Keratinocyte (primary cell): ENCODE results near the gene LDLRAP1. TPM values are rescaled to one million over a fixed set of nuclear protein-coding genes. Genes with fewer than 3 reads are reported as not detected.

Source experiments
- DNase-seq: peaks from one replicate; pipeline ENCODE4 v3.0.0-alpha.2; 2011; ENCODE audit warnings: low read depth, missing footprints, low spot score
- FAIRE-seq: peaks from 2 replicates; lab custom pipeline; 2011; peaks lifted over from hg19 to GRCh38; lab: Jason Lieb, UNC
- H2AFZ ChIP-seq: 2 replicates; pipeline ENCODE4 v1.6.0; 2012; ENCODE audit warnings: low read length, control low read depth, inconsistent platforms; ENCODE audit not compliant: control insufficient read depth
- H3K27ac ChIP-seq: 2 replicates; pipeline ENCODE4 v1.5.1; 2011; ENCODE audit warnings: low read length; ENCODE audit not compliant: control insufficient read depth, insufficient read depth
- H3K27me3 ChIP-seq: 3 replicates; pipeline ENCODE4 v1.6.0; 2011; ENCODE audit warnings: low read length; ENCODE audit not compliant: control insufficient read depth, insufficient read depth; ENCODE audit errors: extremely low read depth
- H3K36me3 ChIP-seq, 2 experiments: 2 replicates in 1 of 2; 3 replicates in 1 of 2; pipeline ENCODE4 v1.5.1; 2011; ENCODE audit warnings: low read length in 2 of 2, mild to moderate bottlenecking in 1 of 2; ENCODE audit not compliant: control insufficient read depth in 2 of 2, insufficient read depth in 2 of 2; ENCODE audit errors: extremely low read depth in 1 of 2
- H3K4me1 ChIP-seq: 3 replicates; pipeline ENCODE4 v1.5.1; 2011; ENCODE audit warnings: low read length; ENCODE audit not compliant: control insufficient read depth, insufficient read depth; ENCODE audit errors: extremely low read depth
- H3K4me2 ChIP-seq: 3 replicates; pipeline ENCODE4 v1.6.0; 2011; ENCODE audit warnings: low read depth, low read length; ENCODE audit not compliant: control insufficient read depth, insufficient read depth; ENCODE audit errors: extremely low read depth
- H3K4me3 ChIP-seq, 3 experiments: fragments of 200-600 bp in 1 of 3; sonication (generic) in 1 of 3; 2 replicates in 2 of 3; 3 replicates in 1 of 3; pipeline ENCODE4 v1.5.1; 2011 to 2016; ENCODE audit warnings: low read length in 3 of 3, mild to moderate bottlenecking in 3 of 3, control low read depth in 2 of 3, inconsistent platforms in 1 of 3, low read depth in 1 of 3, mixed read lengths in 1 of 3, mixed run types in 1 of 3, moderate library complexity in 1 of 3; ENCODE audit not compliant: control insufficient read depth in 2 of 3, insufficient read depth in 2 of 3; ENCODE audit errors: extremely low read depth in 1 of 3
- H3K79me2 ChIP-seq: 2 replicates; pipeline ENCODE4 v1.6.0; 2012; ENCODE audit warnings: low read length; ENCODE audit not compliant: control insufficient read depth, insufficient read depth
- H3K9ac ChIP-seq: 3 replicates; pipeline ENCODE4 v1.6.0; 2011; ENCODE audit warnings: low read length; ENCODE audit not compliant: control insufficient read depth, insufficient read depth; ENCODE audit errors: extremely low read depth
- H3K9me1 ChIP-seq: 3 replicates; pipeline ENCODE4 v1.6.0; 2011; ENCODE audit warnings: low read length; ENCODE audit not compliant: control insufficient read depth, insufficient read depth; ENCODE audit errors: extremely low read depth
- H3K9me3 ChIP-seq: 2 replicates; pipeline ENCODE4 v1.5.1; 2012; ENCODE audit warnings: low read depth, low read length; ENCODE audit not compliant: control insufficient read depth
- H4K20me1 ChIP-seq: 3 replicates; pipeline ENCODE4 v1.6.0; 2011; ENCODE audit warnings: low read length; ENCODE audit not compliant: control insufficient read depth, insufficient read depth; ENCODE audit errors: extremely low read depth
- CTCF ChIP-seq, 3 experiments: IDR thresholded peaks in 1 of 3; conservative IDR thresholded peaks in 1 of 3; optimal IDR thresholded peaks in 1 of 3; 2 replicates in 2 of 3; 3 replicates in 1 of 3; pipeline versions ENCODE3 to v1.5.1; 2011; ENCODE audit warnings: low read length in 3 of 3, mild to moderate bottlenecking in 3 of 3, moderate library complexity in 2 of 3, control low read depth in 1 of 3, inconsistent platforms in 1 of 3; ENCODE audit not compliant: insufficient read depth in 2 of 3; ENCODE audit errors: extremely low read depth in 1 of 3
- EZH2 ChIP-seq: IDR thresholded peaks from one replicate; pipeline ENCODE4 v1.6.1; 2012; ENCODE audit warnings: inconsistent platforms, mild to moderate bottlenecking, low read length, moderate library complexity
- dilution Hi-C: fragments of 300-500 bp; cut with MboI; formaldehyde crosslinking; loops from one replicate; pipeline ENCODE4 v1.7.0; 2020; ENCODE audit warnings: low sequenced_read_pairs; ENCODE audit not compliant: extremely low pct_ligation_motif_present
- polyA plus RNA-seq, 5 experiments: library from polyadenylated mRNA; depleted of rRNA in 3 of 5; stranded (reverse) in 3 of 5; stranded (forward) in 1 of 5; unstranded in 1 of 5; fragments of >200 nt; gene quantifications; 1 replicate in 1 of 5; 2 replicates in 3 of 5; 3 replicates in 1 of 5; pipeline versions ENCODE4 v1.2.1 to v1.2.3, GENCODE V29; 2011 to 2012; ENCODE audit warnings: missing spikeins in 2 of 5, low read depth in 1 of 5, low replicate concordance in 1 of 5

The LDLRAP1 gene
- polyA plus RNA-seq, 1 donor (not counting 4 experiments of a cell fraction or from before 2014, with no cell fraction given): 22.3 TPM

- no peak overlapping the region for H2AFZ ChIP-seq
- no peak for DNase-seq
These were observed 68.4 kb downstream of the LDLRAP1 start for GRCh38 chr1:25611843-25612242.

GRCh38 chr1:25612421-25612820 lies 69.0 kb downstream of the LDLRAP1 start:
- no peak overlapping the region for H3K27ac ChIP-seq
- FAIRE-seq: no peak

More at GRCh38 chr1:25611843-25612242, 68.4 kb downstream of the LDLRAP1 start:
- Histone ChIP-seq H3K9me3 (no peaks in the 10 kb centered on the region), H3K36me3 (no peaks in the 10 kb centered on the region), H3K27me3 (peaks cover 31% of the 10 kb centered on the region), H3K4me2 (no peak overlapping the region), H3K4me3 (no peak overlapping the region), H3K9me1 (no peaks in the 10 kb centered on the region), H3K27ac (no peak overlapping the region), H3K9ac (no peak overlapping the region), H3K79me2 (no peaks in the 10 kb centered on the region), H3K4me1 (peaks cover 3% of the 10 kb centered on the region), H4K20me1 (no peaks in the 10 kb centered on the region)
- no peak for FAIRE-seq
- dilution Hi-C loops: no loop called here
- TF ChIP-seq EZH2 (no peak), CTCF (optimal IDR thresholded peaks at IDR 0.05 in 1 of 3, IDR thresholded peaks at IDR 0.05 in 1 of 3, conservative IDR thresholded peaks at IDR 0.05 in 1 of 3; ENCODE audit: extremely low read depth in 1 of 3, insufficient read depth in 2 of 3, low read length in 3 of 3) (no peak)

More at GRCh38 chr1:25612421-25612820, 69.0 kb downstream of the LDLRAP1 start:
- Histone ChIP-seq H3K27me3 (peaks cover 36% of the 10 kb centered on the region), H3K9me1 (no peaks in the 10 kb centered on the region), H3K4me1 (peaks cover 3% of the 10 kb centered on the region), H3K4me3 (no peak overlapping the region), H2AFZ (no peak overlapping the region), H3K4me2 (no peak overlapping the region), H3K9me3 (no peaks in the 10 kb centered on the region), H3K9ac (no peak overlapping the region), H3K79me2 (no peaks in the 10 kb centered on the region), H4K20me1 (no peaks in the 10 kb centered on the region), H3K36me3 (no peaks in the 10 kb centered on the region)
- dilution Hi-C loops: no loop called here
- no peak for DNase-seq
- no peak for TF ChIP-seq EZH2
- TF ChIP-seq CTCF (optimal IDR thresholded peaks at IDR 0.05 in 1 of 3, IDR thresholded peaks at IDR 0.05 in 1 of 3, conservative IDR thresholded peaks at IDR 0.05 in 1 of 3; ENCODE audit: extremely low read depth in 1 of 3, insufficient read depth in 2 of 3, low read length in 3 of 3): no peak
